Transverse colon (tissue), 4 donors: ENCODE results near the gene PPFIBP2.
"Not testable (repeated sequence)": the region's sequence is repeated elsewhere in the genome, so short reads cannot be mapped to it uniquely, and the experiment has no call there.

ENCODE experiments used
- CTCF ChIP-seq, 5 experiments: fragments of 200-600 bp in 3 of 5; fragments of 450-650 bp in 2 of 5; sonication (generic) in 3 of 5; IDR thresholded peaks; 1 replicate in 2 of 5; 2 replicates in 3 of 5; pipeline ENCODE4 v1.5.1; 2016 to 2017; ENCODE audit warnings: antibody characterized with exemption in 5 of 5, inconsistent platforms in 3 of 5, mild to moderate bottlenecking in 2 of 5, moderate library complexity in 1 of 5
- EP300 ChIP-seq: sonication (generic); formaldehyde crosslinking; IDR thresholded peaks from one replicate; pipeline ENCODE4 v1.6.1; 2017; ENCODE audit warnings: antibody characterized with exemption, low read depth
- POLR2A ChIP-seq: fragments of 450-650 bp; IDR thresholded peaks from one replicate; pipeline ENCODE4 v1.6.1; 2016; ENCODE audit warnings: antibody characterized with exemption, mild to moderate bottlenecking, moderate library complexity
- POLR2AphosphoS5 ChIP-seq, 3 donors: sonication (generic); formaldehyde crosslinking; IDR thresholded peaks; one replicate each; pipeline ENCODE4 v1.6.1; 2016; ENCODE audit warnings: antibody characterized with exemption in 3 of 3

- TF ChIP-seq CTCF (IDR thresholded peaks at IDR 0.05); POLR2AphosphoS5 (IDR thresholded peaks at IDR 0.05); POLR2A; EP300: not testable (repeated sequence)
These were observed 3.9 kb downstream of the PPFIBP2 start for GRCh38 chr11:7517743-7518142.
